K562 (cell line): ENCODE measurements around the gene COASY. TPM values are rescaled to one million over a fixed set of nuclear protein-coding genes. Genes with fewer than 3 reads are reported as not detected.

Experiments used
- BRF1 ChIP-seq: IDR thresholded peaks from 3 replicates; pipeline ENCODE4 v1.6.1; 2011; ENCODE audit warnings: borderline replicate concordance, mild to moderate bottlenecking; ENCODE audit not compliant: insufficient read length; ENCODE audit errors: extremely low read depth
- HDGF ChIP-seq: fragments of 450-650 bp; IDR thresholded peaks from 2 replicates; pipeline ENCODE4 v1.6.1; 2016
- NFYB ChIP-seq: IDR thresholded peaks from 2 replicates; pipeline ENCODE4 v1.6.1; 2011; ENCODE audit warnings: mild to moderate bottlenecking, moderate library complexity; ENCODE audit not compliant: insufficient read length; ENCODE audit errors: extremely low read depth
- SETDB1 ChIP-seq: IDR thresholded peaks from one replicate; pipeline ENCODE4 v1.6.1; 2012; ENCODE audit warnings: low read length, control low read depth, inconsistent platforms
- SREBF1 ChIP-seq: fragments of 150-350 bp; IDR thresholded peaks from 2 replicates; pipeline ENCODE4 v1.6.1; 2014; ENCODE audit warnings: antibody characterized with exemption, low read depth, low read length, borderline replicate concordance
- ZNF766 ChIP-seq: fragments of 200-800 bp; sonication (Bioruptor generic); conservative IDR thresholded peaks from 2 replicates; pipeline ENCODE4 v1.6.1; 2016; ENCODE audit warnings: missing genetic modification characterization, missing compliant biosample characterization
- ZNF785 ChIP-seq: fragments of 250-450 bp; sonication (Bioruptor Pico); IDR thresholded peaks from 2 replicates; pipeline ENCODE4 v1.4.0; 2020; ENCODE audit warnings: mild to moderate bottlenecking
- ZZZ3 ChIP-seq: fragments of 450-650 bp; IDR thresholded peaks from 2 replicates; pipeline ENCODE4 v1.6.1; 2016; ENCODE audit warnings: antibody characterized with exemption, mild to moderate bottlenecking, moderate library complexity
- polyA plus RNA-seq, 8 experiments: library from polyadenylated mRNA; depleted of rRNA in 4 of 8; stranded (reverse) in 5 of 8; unstranded in 3 of 8; fragments of >200 nt; fragmentation: Nextera tagmentation in 2 of 8; fragmentation: Illumina TruSeq in 1 of 8; extraction: Ambion mirVana in 2 of 8; extraction: Trizol in 1 of 8; gene quantifications; 2 replicates each; pipeline versions ENCODE4 v1.2.1 to v1.2.3, GENCODE V29; 2011 to 2014; ENCODE audit warnings: inconsistent platforms in 1 of 8, missing spikeins in 1 of 8
- total RNA-seq, 7 experiments: library from RNA; depleted of rRNA in 6 of 7; stranded (reverse); fragments of >200 nt in 6 of 7; fragmentation: Illumina TruSeq in 2 of 7; extraction: Trizol in 2 of 7; gene quantifications; 2 replicates each; pipeline versions ENCODE4 v1.2.1 to v1.2.3, GENCODE V29; 2011 to 2021; ENCODE audit warnings: low replicate concordance in 1 of 7
- TF ChIP-seq, protein P1 (sequence below), 2 experiments: fragments of 450-650 bp; formaldehyde crosslinking in 1 of 2; IDR thresholded peaks; 2 replicates each; pipeline versions ENCODE4 v1.4.0 to v1.6.1; 2014 to 2020; ENCODE audit warnings: mild to moderate bottlenecking in 2 of 2, borderline replicate concordance in 1 of 2, low read depth in 1 of 2
- TF ChIP-seq, protein P2 (sequence below): fragments of 250-450 bp; sonication (Bioruptor Pico); IDR thresholded peaks from 2 replicates; pipeline ENCODE4 v1.4.0; 2020; ENCODE audit warnings: borderline replicate concordance
- TF ChIP-seq, protein P3 (sequence below): fragments of 450-650 bp; IDR thresholded peaks from 2 replicates; pipeline ENCODE4 v1.6.1; 2018; ENCODE audit not compliant: partially characterized antibody

The COASY gene
- total and polyA plus RNA-seq, 9 of the 15 experiments (the other 6 are each of a cell fraction or from before 2014, with no cell fraction given): 25.4 to 175 (median 62.3) TPM

DNA sequence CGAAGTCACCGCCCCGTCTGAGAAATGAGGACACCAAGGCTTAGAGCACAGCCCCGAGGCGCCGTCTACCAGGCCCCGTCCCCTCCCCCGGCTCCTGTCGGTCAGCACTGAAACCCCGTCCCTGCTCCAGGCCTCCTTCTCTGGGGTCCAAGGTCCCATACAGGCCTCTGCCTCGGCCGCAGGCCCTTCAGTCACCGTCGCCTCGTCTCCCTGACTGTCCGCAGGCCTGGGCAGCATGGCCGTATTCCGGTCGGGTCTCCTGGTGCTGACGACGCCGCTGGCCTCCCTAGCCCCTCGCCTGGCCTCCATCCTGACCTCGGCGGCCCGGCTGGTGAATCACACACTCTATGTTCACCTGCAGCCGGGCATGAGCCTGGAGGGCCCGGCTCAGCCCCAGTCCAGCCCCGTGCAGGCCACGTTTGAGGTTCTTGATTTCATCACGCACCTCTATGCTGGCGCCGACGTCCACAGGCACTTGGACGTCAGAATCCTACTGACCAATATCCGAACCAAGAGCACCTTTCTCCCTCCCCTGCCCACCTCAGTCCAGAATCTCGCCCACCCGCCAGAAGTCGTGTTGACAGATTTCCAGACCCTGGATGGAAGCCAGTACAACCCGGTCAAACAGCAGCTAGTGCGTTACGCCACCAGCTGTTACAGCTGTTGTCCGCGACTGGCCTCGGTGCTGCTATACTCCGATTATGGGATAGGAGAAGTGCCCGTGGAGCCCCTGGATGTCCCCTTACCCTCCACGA is 617 bp downstream of the COASY start (continued):
- no peak for TF ChIP-seq SETDB1
- no peak for TF ChIP-seq SREBF1
- no peak for TF ChIP-seq BRF1
- no peak for TF ChIP-seq ZNF766 (CRISPR knock-in tag)
- no peak for TF ChIP-seq HDGF
- no peak for TF ChIP-seq NFYB
- TF ChIP-seq, protein P1, sequence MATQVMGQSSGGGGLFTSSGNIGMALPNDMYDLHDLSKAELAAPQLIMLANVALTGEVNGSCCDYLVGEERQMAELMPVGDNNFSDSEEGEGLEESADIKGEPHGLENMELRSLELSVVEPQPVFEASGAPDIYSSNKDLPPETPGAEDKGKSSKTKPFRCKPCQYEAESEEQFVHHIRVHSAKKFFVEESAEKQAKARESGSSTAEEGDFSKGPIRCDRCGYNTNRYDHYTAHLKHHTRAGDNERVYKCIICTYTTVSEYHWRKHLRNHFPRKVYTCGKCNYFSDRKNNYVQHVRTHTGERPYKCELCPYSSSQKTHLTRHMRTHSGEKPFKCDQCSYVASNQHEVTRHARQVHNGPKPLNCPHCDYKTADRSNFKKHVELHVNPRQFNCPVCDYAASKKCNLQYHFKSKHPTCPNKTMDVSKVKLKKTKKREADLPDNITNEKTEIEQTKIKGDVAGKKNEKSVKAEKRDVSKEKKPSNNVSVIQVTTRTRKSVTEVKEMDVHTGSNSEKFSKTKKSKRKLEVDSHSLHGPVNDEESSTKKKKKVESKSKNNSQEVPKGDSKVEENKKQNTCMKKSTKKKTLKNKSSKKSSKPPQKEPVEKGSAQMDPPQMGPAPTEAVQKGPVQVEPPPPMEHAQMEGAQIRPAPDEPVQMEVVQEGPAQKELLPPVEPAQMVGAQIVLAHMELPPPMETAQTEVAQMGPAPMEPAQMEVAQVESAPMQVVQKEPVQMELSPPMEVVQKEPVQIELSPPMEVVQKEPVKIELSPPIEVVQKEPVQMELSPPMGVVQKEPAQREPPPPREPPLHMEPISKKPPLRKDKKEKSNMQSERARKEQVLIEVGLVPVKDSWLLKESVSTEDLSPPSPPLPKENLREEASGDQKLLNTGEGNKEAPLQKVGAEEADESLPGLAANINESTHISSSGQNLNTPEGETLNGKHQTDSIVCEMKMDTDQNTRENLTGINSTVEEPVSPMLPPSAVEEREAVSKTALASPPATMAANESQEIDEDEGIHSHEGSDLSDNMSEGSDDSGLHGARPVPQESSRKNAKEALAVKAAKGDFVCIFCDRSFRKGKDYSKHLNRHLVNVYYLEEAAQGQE (IDR thresholded peaks at IDR 0.05; ENCODE audit: borderline replicate concordance): peak; percentile 13; the same call in 1 of the 2 replicates
- TF ChIP-seq, protein P1 (CRISPR knock-in tag; IDR thresholded peaks at IDR 0.05; ENCODE audit: low read depth): no peak
- TF ChIP-seq ZZZ3: no peak
- TF ChIP-seq, protein P2, sequence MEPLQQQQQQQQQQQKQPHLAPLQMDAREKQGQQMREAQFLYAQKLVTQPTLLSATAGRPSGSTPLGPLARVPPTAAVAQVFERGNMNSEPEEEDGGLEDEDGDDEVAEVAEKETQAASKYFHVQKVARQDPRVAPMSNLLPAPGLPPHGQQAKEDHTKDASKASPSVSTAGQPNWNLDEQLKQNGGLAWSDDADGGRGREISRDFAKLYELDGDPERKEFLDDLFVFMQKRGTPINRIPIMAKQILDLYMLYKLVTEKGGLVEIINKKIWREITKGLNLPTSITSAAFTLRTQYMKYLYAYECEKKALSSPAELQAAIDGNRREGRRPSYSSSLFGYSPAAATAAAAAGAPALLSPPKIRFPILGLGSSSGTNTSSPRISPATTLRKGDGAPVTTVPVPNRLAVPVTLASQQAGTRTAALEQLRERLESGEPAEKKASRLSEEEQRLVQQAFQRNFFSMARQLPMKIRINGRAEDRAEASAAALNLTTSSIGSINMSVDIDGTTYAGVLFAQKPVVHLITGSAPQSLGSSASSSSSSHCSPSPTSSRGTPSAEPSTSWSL (CRISPR knock-in tag): no peak
- TF ChIP-seq, protein P3, sequence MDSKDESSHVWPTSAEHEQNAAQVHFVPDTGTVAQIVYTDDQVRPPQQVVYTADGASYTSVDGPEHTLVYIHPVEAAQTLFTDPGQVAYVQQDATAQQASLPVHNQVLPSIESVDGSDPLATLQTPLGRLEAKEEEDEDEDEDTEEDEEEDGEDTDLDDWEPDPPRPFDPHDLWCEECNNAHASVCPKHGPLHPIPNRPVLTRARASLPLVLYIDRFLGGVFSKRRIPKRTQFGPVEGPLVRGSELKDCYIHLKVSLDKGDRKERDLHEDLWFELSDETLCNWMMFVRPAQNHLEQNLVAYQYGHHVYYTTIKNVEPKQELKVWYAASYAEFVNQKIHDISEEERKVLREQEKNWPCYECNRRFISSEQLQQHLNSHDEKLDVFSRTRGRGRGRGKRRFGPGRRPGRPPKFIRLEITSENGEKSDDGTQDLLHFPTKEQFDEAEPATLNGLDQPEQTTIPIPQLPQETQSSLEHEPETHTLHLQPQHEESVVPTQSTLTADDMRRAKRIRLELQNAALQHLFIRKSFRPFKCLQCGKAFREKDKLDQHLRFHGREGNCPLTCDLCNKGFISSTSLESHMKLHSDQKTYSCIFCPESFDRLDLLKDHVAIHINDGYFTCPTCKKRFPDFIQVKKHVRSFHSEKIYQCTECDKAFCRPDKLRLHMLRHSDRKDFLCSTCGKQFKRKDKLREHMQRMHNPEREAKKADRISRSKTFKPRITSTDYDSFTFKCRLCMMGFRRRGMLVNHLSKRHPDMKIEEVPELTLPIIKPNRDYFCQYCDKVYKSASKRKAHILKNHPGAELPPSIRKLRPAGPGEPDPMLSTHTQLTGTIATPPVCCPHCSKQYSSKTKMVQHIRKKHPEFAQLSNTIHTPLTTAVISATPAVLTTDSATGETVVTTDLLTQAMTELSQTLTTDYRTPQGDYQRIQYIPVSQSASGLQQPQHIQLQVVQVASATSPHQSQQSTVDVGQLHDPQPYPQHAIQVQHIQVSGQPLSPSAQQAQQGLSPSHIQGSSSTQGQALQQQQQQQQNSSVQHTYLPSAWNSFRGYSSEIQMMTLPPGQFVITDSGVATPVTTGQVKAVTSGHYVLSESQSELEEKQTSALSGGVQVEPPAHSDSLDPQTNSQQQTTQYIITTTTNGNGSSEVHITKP: no peak
- TF ChIP-seq ZNF785: no peak
